WTC11 (cell line): ENCODE results near the gene EIF4E3. TPM values are rescaled to one million over a fixed set of nuclear protein-coding genes. Genes with fewer than 3 reads are reported as not detected.

ENCODE experiments used
- ATAC-seq: fragments of 200-7000 bp; cut with Tn5 transposase; 2 replicates; pipeline ENCODE4 v1.10.0; 2021; ENCODE audit warnings: mild to moderate bottlenecking, moderate library complexity
- CTCF ChIA-PET: fragments of 300-600 bp; sonication (Branson Sonifier 250); formaldehyde crosslinking; loops from one replicate; lab custom pipeline; 2021; ENCODE audit warnings: antibody characterized with exemption; lab: Charles Lee
- POLR2A ChIA-PET: fragments of 350-600 bp; sonication (Branson Sonifier 250); formaldehyde crosslinking; loops from one replicate; lab custom pipeline; 2021; ENCODE audit warnings: antibody characterized with exemption; lab: Charles Lee
- DNase-seq: peaks from one replicate; pipeline ENCODE4 v3.0.0; 2021; ENCODE audit warnings: low spot score
- H3K27ac Mint-ChIP-seq: 2 replicates; pipeline ENCODE4 v1.8.0; 2021; ENCODE audit warnings: mixed read lengths
- H3K27me3 Mint-ChIP-seq: 2 replicates; pipeline ENCODE4 v1.8.0; 2021; ENCODE audit warnings: low read depth, mild to moderate bottlenecking, moderate library complexity, mixed read lengths
- H3K36me3 Mint-ChIP-seq: 2 replicates; pipeline ENCODE4 v1.8.0; 2021; ENCODE audit warnings: mixed read lengths
- H3K4me1 Mint-ChIP-seq: 2 replicates; pipeline ENCODE4 v1.8.0; 2022; ENCODE audit warnings: mixed read lengths
- H3K4me3 Mint-ChIP-seq: 2 replicates; pipeline ENCODE4 v1.8.0; 2021; ENCODE audit warnings: mild to moderate bottlenecking, moderate library complexity, mixed read lengths
- H3K9me3 Mint-ChIP-seq: 2 replicates; pipeline ENCODE4 v1.8.0; 2021; ENCODE audit warnings: mixed read lengths
- ATF1 ChIP-seq: sonication (generic); formaldehyde crosslinking; IDR thresholded peaks from 2 replicates; pipeline ENCODE4 v1.8.1; 2023; ENCODE audit warnings: mild to moderate bottlenecking, moderate library complexity, missing genetic modification reagents
- CBFB ChIP-seq: sonication (generic); formaldehyde crosslinking; IDR thresholded peaks from 2 replicates; pipeline ENCODE4 v1.8.1; 2022; ENCODE audit warnings: mild to moderate bottlenecking, low read depth, missing genetic modification reagents
- CREB1 ChIP-seq: sonication (generic); formaldehyde crosslinking; IDR thresholded peaks from 2 replicates; pipeline ENCODE4 v1.8.0; 2023; ENCODE audit warnings: mild to moderate bottlenecking, missing genetic modification reagents
- ETV6 ChIP-seq: sonication (generic); formaldehyde crosslinking; IDR thresholded peaks from 2 replicates; pipeline ENCODE4 v1.8.1; 2022; ENCODE audit warnings: mild to moderate bottlenecking, missing genetic modification reagents
- FOXP1 ChIP-seq: sonication (generic); formaldehyde crosslinking; IDR thresholded peaks from 2 replicates; pipeline ENCODE4 v1.8.0; 2022; ENCODE audit warnings: missing genetic modification reagents, mild to moderate bottlenecking, moderate library complexity, borderline replicate concordance
- GRHL2 ChIP-seq: fragments of 250-450 bp; sonication (Bioruptor Pico); IDR thresholded peaks from 2 replicates; pipeline ENCODE4 v1.8.0; 2022; ENCODE audit warnings: mild to moderate bottlenecking, moderate library complexity; ENCODE audit not compliant: insufficient replicate concordance, severe bottlenecking
- IRF2 ChIP-seq: sonication (generic); formaldehyde crosslinking; IDR thresholded peaks from 2 replicates; pipeline ENCODE4 v1.8.0; 2022; ENCODE audit warnings: low read depth, missing genetic modification reagents, borderline replicate concordance
- JUN ChIP-seq: sonication (generic); formaldehyde crosslinking; IDR thresholded peaks from 2 replicates; pipeline ENCODE4 v1.8.0; 2023; ENCODE audit warnings: mild to moderate bottlenecking, missing genetic modification reagents
- KAT7 ChIP-seq: sonication (generic); formaldehyde crosslinking; IDR thresholded peaks from 2 replicates; pipeline ENCODE4 v1.8.1; 2023; ENCODE audit warnings: missing genetic modification reagents, mild to moderate bottlenecking, borderline replicate concordance
- NFATC4 ChIP-seq: fragments of 250-450 bp; sonication (Bioruptor Pico); IDR thresholded peaks from 2 replicates; pipeline ENCODE4 v1.9.0; 2021; ENCODE audit warnings: mild to moderate bottlenecking
- TP53 ChIP-seq: sonication (generic); formaldehyde crosslinking; IDR thresholded peaks from 2 replicates; pipeline ENCODE4 v1.8.1; 2023; ENCODE audit warnings: mild to moderate bottlenecking, missing genetic modification reagents
- ZNF219 ChIP-seq: sonication (generic); formaldehyde crosslinking; IDR thresholded peaks from 2 replicates; pipeline ENCODE4 v1.8.0; 2023; ENCODE audit warnings: missing genetic modification reagents, mild to moderate bottlenecking, borderline replicate concordance
- ZNF232 ChIP-seq: sonication (generic); formaldehyde crosslinking; IDR thresholded peaks from 2 replicates; pipeline ENCODE4 v1.8.0; 2022; ENCODE audit warnings: mild to moderate bottlenecking, missing genetic modification reagents
- total RNA-seq: library from RNA; stranded (reverse); gene quantifications from 3 replicates; pipeline ENCODE4 v1.2.3, GENCODE V29; 2021
- TF ChIP-seq, protein P1 (sequence below): sonication (generic); formaldehyde crosslinking; IDR thresholded peaks from 2 replicates; pipeline ENCODE4 v1.8.1; 2022; ENCODE audit warnings: low read depth, missing genetic modification reagents, borderline replicate concordance
- TF ChIP-seq, protein P2 (sequence below): fragments of 250-450 bp; sonication (Bioruptor Pico); IDR thresholded peaks from 2 replicates; pipeline ENCODE4 v1.9.0; 2021; ENCODE audit warnings: moderate library complexity, mild to moderate bottlenecking, inconsistent platforms, borderline replicate concordance
- TF ChIP-seq, protein P3 (sequence below): sonication (generic); formaldehyde crosslinking; conservative IDR thresholded peaks from 2 replicates; pipeline ENCODE4 v1.8.1; 2023; ENCODE audit warnings: mild to moderate bottlenecking, low read depth, missing genetic modification reagents, moderate library complexity
- TF ChIP-seq, protein P4 (sequence below): sonication (generic); formaldehyde crosslinking; IDR thresholded peaks from 2 replicates; pipeline ENCODE4 v1.8.1; 2022; ENCODE audit warnings: low read depth, mild to moderate bottlenecking, moderate library complexity, missing genetic modification reagents, borderline replicate concordance
- TF ChIP-seq, protein P5 (sequence below): sonication (generic); formaldehyde crosslinking; IDR thresholded peaks from 2 replicates; pipeline ENCODE4 v1.8.0; 2022; ENCODE audit warnings: mild to moderate bottlenecking, missing genetic modification reagents
- TF ChIP-seq, protein P6 (sequence below): sonication (generic); formaldehyde crosslinking; IDR thresholded peaks from 2 replicates; pipeline ENCODE4 v1.8.1; 2023; ENCODE audit warnings: mild to moderate bottlenecking, missing genetic modification reagents, borderline replicate concordance
- TF ChIP-seq, protein P7 (sequence below): sonication (generic); formaldehyde crosslinking; IDR thresholded peaks from 2 replicates; pipeline ENCODE4 v1.8.0; 2022; ENCODE audit warnings: mild to moderate bottlenecking, missing genetic modification reagents

The EIF4E3 gene
- total RNA-seq, 1 experiment from 2014 or later: 16.5 TPM

DNA sequence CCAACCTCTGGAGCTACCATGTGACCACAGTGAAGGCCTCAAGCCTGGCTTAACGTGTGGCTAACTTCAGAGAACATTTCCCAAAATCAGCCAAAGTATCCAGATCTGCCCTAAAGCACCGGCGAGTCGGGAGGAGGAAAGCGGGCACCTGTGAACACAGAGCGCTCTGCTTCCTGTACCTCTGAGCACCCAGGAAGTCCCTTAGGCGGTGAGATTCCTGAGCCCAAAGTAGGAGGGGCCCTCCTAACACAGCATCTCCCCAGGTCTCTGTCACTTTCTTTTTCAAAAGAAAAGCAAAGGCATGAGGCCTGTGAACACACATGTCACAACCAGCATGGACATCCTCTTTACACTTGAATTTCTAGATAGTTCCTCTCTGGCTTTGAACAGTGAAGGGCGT lies 944 bp upstream of the EIF4E3 start:
- no peak overlapping the region for H3K27ac Mint-ChIP-seq
- CTCF ChIA-PET: no interaction called here
- H3K9me3 Mint-ChIP-seq: no peaks in the 10 kb centered on the region
- no peak for TF ChIP-seq ZNF219 (CRISPR knock-in tag)
- TF ChIP-seq NFATC4 (CRISPR knock-in tag): no peak
- TF ChIP-seq, protein P1, sequence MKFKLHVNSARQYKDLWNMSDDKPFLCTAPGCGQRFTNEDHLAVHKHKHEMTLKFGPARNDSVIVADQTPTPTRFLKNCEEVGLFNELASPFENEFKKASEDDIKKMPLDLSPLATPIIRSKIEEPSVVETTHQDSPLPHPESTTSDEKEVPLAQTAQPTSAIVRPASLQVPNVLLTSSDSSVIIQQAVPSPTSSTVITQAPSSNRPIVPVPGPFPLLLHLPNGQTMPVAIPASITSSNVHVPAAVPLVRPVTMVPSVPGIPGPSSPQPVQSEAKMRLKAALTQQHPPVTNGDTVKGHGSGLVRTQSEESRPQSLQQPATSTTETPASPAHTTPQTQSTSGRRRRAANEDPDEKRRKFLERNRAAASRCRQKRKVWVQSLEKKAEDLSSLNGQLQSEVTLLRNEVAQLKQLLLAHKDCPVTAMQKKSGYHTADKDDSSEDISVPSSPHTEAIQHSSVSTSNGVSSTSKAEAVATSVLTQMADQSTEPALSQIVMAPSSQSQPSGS (CRISPR knock-in tag): no peak
- POLR2A ChIA-PET: no interaction called here
- DNase-seq (no peak), ATAC-seq (no peak)
- peaks cover 35% of the 10 kb centered on the region for H3K27me3 Mint-ChIP-seq
- no peaks in the 10 kb centered on the region for H3K36me3 Mint-ChIP-seq
- H3K4me3 Mint-ChIP-seq: peak overlapping the region; percentile 78
- H3K4me1 Mint-ChIP-seq: peaks cover 46% of the 10 kb centered on the region

DNA sequence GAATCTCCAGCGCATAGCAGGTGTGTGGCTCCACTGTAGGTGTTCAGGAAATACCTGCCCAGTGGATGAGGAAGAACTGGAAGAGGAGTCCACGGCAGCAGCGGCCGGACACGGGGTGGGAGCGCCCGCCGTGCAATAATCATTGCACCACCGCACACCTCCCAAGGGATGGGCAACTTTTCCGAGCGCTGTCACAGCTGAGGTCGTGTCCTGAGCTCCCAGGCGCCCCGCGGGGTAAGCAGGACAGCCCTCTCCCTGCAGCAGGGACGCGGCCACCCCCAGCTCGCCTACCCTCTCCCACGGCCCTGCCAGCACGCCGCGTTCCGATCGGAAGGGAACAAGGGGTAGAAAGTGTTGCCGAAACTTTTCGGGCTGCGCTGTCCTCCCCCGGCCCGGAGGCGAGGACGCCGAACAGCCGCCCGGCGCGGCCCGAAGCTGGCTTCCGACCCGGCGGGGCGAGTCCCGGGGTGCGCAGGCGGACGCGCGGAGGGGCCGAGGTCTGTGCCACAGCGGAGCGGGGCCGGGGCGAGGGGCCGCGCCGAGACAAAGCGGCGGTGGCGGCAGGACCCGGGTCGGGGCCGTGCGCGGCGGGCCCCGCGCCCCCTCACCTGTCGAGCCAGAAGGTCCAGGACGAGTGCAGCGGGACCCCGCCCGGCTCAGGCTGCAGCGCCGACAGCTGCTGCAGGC lies 475 bp downstream of the EIF4E3 start:
- Mint-ChIP-seq H3K27ac (no peak overlapping the region), H3K4me1 (peaks cover 32% of the 10 kb centered on the region), H3K4me3 (peak overlapping the region; percentile 78), H3K27me3 (peaks cover 35% of the 10 kb centered on the region), H3K9me3 (no peaks in the 10 kb centered on the region), H3K36me3 (no peaks in the 10 kb centered on the region)
- DNase-seq: peak; percentile 44
- ChIA-PET CTCF (no interaction called here), POLR2A (no interaction called here)
- peak; percentile 20 for ATAC-seq
- no peak for TF ChIP-seq CREB1
- TF ChIP-seq ETV6 (CRISPR knock-in tag): 0 out of 2 replicates have a peak, but pooled peaks have one; percentile 23
- TF ChIP-seq KAT7: 0 out of 2 replicates have a peak, but pooled peaks have one; percentile 25
- TF ChIP-seq, protein P2, sequence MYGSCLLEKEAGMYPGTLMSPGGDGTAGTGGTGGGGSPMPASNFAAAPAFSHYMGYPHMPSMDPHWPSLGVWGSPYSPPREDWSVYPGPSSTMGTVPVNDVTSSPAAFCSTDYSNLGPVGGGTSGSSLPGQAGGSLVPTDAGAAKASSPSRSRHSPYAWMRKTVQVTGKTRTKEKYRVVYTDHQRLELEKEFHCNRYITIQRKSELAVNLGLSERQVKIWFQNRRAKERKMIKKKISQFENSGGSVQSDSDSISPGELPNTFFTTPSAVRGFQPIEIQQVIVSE (CRISPR knock-in tag): no peak
- TF ChIP-seq JUN (CRISPR knock-in tag): 0 out of 2 replicates have a peak, but pooled peaks have one; percentile 40
- TF ChIP-seq, protein P3, sequence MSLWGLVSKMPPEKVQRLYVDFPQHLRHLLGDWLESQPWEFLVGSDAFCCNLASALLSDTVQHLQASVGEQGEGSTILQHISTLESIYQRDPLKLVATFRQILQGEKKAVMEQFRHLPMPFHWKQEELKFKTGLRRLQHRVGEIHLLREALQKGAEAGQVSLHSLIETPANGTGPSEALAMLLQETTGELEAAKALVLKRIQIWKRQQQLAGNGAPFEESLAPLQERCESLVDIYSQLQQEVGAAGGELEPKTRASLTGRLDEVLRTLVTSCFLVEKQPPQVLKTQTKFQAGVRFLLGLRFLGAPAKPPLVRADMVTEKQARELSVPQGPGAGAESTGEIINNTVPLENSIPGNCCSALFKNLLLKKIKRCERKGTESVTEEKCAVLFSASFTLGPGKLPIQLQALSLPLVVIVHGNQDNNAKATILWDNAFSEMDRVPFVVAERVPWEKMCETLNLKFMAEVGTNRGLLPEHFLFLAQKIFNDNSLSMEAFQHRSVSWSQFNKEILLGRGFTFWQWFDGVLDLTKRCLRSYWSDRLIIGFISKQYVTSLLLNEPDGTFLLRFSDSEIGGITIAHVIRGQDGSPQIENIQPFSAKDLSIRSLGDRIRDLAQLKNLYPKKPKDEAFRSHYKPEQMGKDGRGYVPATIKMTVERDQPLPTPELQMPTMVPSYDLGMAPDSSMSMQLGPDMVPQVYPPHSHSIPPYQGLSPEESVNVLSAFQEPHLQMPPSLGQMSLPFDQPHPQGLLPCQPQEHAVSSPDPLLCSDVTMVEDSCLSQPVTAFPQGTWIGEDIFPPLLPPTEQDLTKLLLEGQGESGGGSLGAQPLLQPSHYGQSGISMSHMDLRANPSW (CRISPR knock-in tag): 0 out of 2 replicates have a peak, but pooled peaks have one; percentile 68
- TF ChIP-seq CBFB (CRISPR knock-in tag): 0 out of 2 replicates have a peak, but pooled peaks have one; percentile 40
- peak; percentile 59; the same call in 1 of the 2 replicates for TF ChIP-seq FOXP1 (CRISPR knock-in tag)

DNA sequence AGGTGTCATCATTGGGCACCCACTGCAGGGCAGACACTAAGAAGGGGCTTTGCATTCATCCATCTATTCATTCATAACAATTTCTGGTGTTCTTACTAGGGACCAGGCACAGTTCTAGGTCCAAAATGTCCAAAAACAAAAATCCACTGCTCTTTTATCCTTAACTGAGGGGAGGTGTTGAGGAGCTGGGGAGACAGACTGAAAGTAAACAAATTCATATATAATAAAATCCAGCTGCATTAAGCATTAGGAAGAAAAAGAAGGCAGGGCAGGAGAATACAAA lies 1.1 kb downstream of the EIF4E3 start:
- ChIA-PET POLR2A (no interaction called here), CTCF (no interaction called here)
- DNase-seq (no peak), ATAC-seq (no peak)
- no peaks in the 10 kb centered on the region for H3K36me3 Mint-ChIP-seq
- no peaks in the 10 kb centered on the region for H3K9me3 Mint-ChIP-seq
- peak overlapping the region; percentile 78 for H3K4me3 Mint-ChIP-seq
- peaks cover 26% of the 10 kb centered on the region for H3K4me1 Mint-ChIP-seq
- H3K27me3 Mint-ChIP-seq: peaks cover 35% of the 10 kb centered on the region
- H3K27ac Mint-ChIP-seq: no peak overlapping the region
- TF ChIP-seq, protein P4, sequence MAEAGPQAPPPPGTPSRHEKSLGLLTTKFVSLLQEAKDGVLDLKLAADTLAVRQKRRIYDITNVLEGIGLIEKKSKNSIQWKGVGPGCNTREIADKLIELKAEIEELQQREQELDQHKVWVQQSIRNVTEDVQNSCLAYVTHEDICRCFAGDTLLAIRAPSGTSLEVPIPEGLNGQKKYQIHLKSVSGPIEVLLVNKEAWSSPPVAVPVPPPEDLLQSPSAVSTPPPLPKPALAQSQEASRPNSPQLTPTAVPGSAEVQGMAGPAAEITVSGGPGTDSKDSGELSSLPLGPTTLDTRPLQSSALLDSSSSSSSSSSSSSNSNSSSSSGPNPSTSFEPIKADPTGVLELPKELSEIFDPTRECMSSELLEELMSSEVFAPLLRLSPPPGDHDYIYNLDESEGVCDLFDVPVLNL (CRISPR knock-in tag): no peak
- TF ChIP-seq, protein P5, sequence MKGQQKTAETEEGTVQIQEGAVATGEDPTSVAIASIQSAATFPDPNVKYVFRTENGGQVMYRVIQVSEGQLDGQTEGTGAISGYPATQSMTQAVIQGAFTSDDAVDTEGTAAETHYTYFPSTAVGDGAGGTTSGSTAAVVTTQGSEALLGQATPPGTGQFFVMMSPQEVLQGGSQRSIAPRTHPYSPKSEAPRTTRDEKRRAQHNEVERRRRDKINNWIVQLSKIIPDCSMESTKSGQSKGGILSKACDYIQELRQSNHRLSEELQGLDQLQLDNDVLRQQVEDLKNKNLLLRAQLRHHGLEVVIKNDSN (CRISPR knock-in tag): no peak
- TF ChIP-seq ATF1 (CRISPR knock-in tag): no peak
- TF ChIP-seq TP53 (CRISPR knock-in tag): no peak
- no peak for TF ChIP-seq GRHL2 (CRISPR knock-in tag)
- no peak for TF ChIP-seq IRF2 (CRISPR knock-in tag)
- TF ChIP-seq, protein P6, sequence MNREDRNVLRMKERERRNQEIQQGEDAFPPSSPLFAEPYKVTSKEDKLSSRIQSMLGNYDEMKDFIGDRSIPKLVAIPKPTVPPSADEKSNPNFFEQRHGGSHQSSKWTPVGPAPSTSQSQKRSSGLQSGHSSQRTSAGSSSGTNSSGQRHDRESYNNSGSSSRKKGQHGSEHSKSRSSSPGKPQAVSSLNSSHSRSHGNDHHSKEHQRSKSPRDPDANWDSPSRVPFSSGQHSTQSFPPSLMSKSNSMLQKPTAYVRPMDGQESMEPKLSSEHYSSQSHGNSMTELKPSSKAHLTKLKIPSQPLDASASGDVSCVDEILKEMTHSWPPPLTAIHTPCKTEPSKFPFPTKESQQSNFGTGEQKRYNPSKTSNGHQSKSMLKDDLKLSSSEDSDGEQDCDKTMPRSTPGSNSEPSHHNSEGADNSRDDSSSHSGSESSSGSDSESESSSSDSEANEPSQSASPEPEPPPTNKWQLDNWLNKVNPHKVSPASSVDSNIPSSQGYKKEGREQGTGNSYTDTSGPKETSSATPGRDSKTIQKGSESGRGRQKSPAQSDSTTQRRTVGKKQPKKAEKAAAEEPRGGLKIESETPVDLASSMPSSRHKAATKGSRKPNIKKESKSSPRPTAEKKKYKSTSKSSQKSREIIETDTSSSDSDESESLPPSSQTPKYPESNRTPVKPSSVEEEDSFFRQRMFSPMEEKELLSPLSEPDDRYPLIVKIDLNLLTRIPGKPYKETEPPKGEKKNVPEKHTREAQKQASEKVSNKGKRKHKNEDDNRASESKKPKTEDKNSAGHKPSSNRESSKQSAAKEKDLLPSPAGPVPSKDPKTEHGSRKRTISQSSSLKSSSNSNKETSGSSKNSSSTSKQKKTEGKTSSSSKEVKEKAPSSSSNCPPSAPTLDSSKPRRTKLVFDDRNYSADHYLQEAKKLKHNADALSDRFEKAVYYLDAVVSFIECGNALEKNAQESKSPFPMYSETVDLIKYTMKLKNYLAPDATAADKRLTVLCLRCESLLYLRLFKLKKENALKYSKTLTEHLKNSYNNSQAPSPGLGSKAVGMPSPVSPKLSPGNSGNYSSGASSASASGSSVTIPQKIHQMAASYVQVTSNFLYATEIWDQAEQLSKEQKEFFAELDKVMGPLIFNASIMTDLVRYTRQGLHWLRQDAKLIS (CRISPR knock-in tag): no peak
- no peak for TF ChIP-seq ZNF232 (CRISPR knock-in tag)
- TF ChIP-seq NFATC4 (CRISPR knock-in tag): no peak
- TF ChIP-seq, protein P7, sequence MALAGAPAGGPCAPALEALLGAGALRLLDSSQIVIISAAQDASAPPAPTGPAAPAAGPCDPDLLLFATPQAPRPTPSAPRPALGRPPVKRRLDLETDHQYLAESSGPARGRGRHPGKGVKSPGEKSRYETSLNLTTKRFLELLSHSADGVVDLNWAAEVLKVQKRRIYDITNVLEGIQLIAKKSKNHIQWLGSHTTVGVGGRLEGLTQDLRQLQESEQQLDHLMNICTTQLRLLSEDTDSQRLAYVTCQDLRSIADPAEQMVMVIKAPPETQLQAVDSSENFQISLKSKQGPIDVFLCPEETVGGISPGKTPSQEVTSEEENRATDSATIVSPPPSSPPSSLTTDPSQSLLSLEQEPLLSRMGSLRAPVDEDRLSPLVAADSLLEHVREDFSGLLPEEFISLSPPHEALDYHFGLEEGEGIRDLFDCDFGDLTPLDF (CRISPR knock-in tag): no peak
